Duodenal mucosa (tissue), 2 donors: Measurements from ENCODE around the gene CDHR2.

Experiments
- H3K27ac ChIP-seq: one replicate; pipeline ENCODE4 v1.7.0; 2013; ENCODE audit warnings: low read depth, low read length
- H3K27me3 ChIP-seq, 2 donors: one replicate each; pipeline ENCODE4 v1.7.0; 2013; ENCODE audit warnings: low read length in 2 of 2, control low read depth in 1 of 2; ENCODE audit not compliant: insufficient read depth in 2 of 2, control insufficient read depth in 1 of 2
- H3K36me3 ChIP-seq, 2 donors: one replicate each; pipeline ENCODE4 v1.7.0; 2013; ENCODE audit warnings: low read length in 2 of 2, control low read depth in 1 of 2; ENCODE audit not compliant: insufficient read depth in 2 of 2, control insufficient read depth in 1 of 2
- H3K4me1 ChIP-seq, 2 donors: one replicate each; pipeline ENCODE4 v1.7.0; 2013; ENCODE audit warnings: low read length in 2 of 2, control low read depth in 1 of 2; ENCODE audit not compliant: insufficient read depth in 2 of 2, control insufficient read depth in 1 of 2
- H3K4me3 ChIP-seq, 2 donors: one replicate each; pipeline ENCODE4 v1.7.0; 2013; ENCODE audit warnings: low read length in 2 of 2, low read depth in 1 of 2
- H3K9ac ChIP-seq, 2 donors: one replicate each; pipeline ENCODE4 v1.7.0; 2013; ENCODE audit warnings: low read length in 2 of 2, low read depth in 1 of 2
- H3K9me3 ChIP-seq, 2 donors: one replicate each; pipeline ENCODE4 v1.7.0; 2013; ENCODE audit warnings: low read length in 2 of 2, control low read depth in 1 of 2; ENCODE audit not compliant: control insufficient read depth in 1 of 2

Gene CDHR2

DNA sequence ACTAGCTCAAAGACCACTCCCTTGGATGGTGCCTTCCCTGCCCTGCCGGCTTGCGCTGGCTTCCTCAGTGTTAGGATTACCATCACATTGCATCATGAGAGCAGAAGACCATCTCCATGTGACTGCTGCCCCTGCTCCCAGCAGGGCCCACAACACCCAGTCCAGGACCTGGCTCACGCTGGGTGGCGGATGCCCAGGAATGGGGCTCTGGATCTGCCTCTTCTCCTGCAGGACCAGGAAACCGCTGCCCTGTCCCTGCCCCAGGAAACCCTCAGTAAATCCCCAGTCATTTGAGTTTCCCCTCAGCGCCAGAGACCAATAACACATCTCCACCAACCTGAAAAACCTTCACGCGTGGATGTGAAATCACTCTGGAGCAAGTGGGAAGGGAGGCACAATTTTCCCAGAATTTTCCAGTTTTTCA lies 8.7 kb upstream of the CDHR2 start:
- Histone ChIP-seq H3K4me3 (no peak overlapping the region), H3K27ac (no peak overlapping the region), H3K9ac (no peak overlapping the region), H3K27me3 (no peaks in the 10 kb centered on the region), H3K36me3 (no peaks in the 10 kb centered on the region), H3K4me1 (peaks cover 27 to 48% of the 10 kb centered on the region in 2 donors), H3K9me3 (no peaks in the 10 kb centered on the region)

DNA sequence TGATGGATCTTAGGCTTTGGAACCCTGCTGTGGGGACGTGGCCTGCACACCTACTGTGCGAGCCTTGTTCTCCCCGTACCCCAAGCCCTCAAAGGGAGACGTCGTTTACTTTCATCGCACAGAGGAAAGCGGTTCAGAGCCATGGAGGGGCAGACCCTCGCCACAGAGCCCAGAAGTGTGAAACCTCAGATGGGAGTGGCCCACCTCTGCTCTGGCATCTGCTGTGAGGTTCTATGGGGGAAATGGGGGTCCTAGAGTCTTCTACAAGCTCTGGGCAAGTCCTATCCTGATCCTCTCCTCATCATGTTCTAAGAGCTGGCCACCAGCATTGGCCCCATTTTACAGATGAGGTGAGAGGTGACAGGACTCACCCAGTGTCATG lies 8.2 kb upstream of the CDHR2 start:
- Histone ChIP-seq H3K9ac (peak overlapping the region; percentile 53 to 77), H3K4me1 (peaks cover 28 to 47% of the 10 kb centered on the region in 2 donors), H3K27me3 (no peaks in the 10 kb centered on the region), H3K9me3 (no peaks in the 10 kb centered on the region), H3K36me3 (no peaks in the 10 kb centered on the region), H3K27ac (no peak overlapping the region), H3K4me3 (peak overlapping the region in 1 of 2 donors; percentile 77)

- Histone ChIP-seq H3K27me3 (no peaks in the 10 kb centered on the region), H3K36me3 (no peaks in the 10 kb centered on the region), H3K27ac (peak overlapping the region; percentile 65), H3K4me3 (peak overlapping the region; percentile 70 to 77), H3K9ac (peak overlapping the region; percentile 53 to 77), H3K4me1 (peaks cover 30 to 49% of the 10 kb centered on the region in 2 donors), H3K9me3 (no peaks in the 10 kb centered on the region)
Observed at GRCh38 chr5:176541338-176542134, 7.6 kb upstream of the CDHR2 start.

GRCh38 chr5:176542135-176542595 lies 7.0 kb upstream of the CDHR2 start:
- H3K9me3 ChIP-seq, result no peaks in the 10 kb centered on the region
- H3K36me3 ChIP-seq, result no peaks in the 10 kb centered on the region
- H3K9ac ChIP-seq, result peak overlapping the region; percentile 53 to 77
- H3K4me1 ChIP-seq, result peaks cover 30 to 55% of the 10 kb centered on the region in 2 donors
- H3K27ac ChIP-seq, result peak overlapping the region; percentile 59
- H3K27me3 ChIP-seq, result no peaks in the 10 kb centered on the region
- peak overlapping the region; percentile 70 to 77 for H3K4me3 ChIP-seq

- no peaks in the 10 kb centered on the region for H3K27me3 ChIP-seq
- peak overlapping the region; percentile 88 for H3K27ac ChIP-seq
- H3K4me3 ChIP-seq, result peak overlapping the region; percentile 70 to 77
- no peaks in the 10 kb centered on the region for H3K9me3 ChIP-seq
- peak overlapping the region; percentile 53 to 77 for H3K9ac ChIP-seq
- no peaks in the 10 kb centered on the region for H3K36me3 ChIP-seq
- peaks cover 34 to 60% of the 10 kb centered on the region in 2 donors for H3K4me1 ChIP-seq
Observed at GRCh38 chr5:176542596-176543427, 6.3 kb upstream of the CDHR2 start.

DNA sequence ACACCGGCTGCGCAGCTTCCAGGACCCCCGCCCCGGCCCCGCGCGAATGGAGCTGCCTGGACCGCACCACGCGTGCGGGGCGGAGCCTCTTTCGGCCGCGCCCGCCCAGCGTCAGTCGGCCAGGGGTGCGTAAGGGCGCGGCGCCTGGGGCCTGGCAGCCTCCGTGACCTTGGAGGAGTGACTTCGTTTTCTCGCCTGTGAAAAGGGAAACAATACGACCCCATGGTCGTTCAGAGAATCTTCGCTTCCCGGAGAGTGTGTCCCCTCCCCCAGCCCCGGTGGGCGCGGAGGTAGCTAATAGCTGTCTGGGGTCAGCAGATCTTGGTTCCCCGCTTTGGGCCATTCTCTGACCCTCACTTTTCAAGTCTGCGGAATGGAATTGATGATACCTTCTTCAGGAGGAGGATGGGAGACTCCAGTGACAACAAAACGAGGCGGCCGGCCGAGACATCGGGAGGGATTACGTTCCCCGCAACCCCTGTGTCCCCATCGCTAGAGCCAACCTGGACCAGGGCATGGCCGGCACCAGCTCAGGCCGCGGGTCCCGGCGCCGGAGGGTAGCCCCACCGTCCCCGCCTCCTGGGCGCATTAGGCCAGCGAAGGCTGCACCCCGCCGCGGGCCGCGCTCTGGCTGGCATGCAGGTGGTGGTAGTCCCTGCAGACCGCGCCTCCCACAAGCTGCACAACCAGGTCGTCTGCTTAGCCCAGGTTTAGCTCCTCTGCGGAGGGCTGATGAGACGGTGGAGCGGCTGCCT lies 5.5 kb upstream of the CDHR2 start:
- Histone ChIP-seq H3K4me1 (peaks cover 33 to 58% of the 10 kb centered on the region in 2 donors), H3K36me3 (no peaks in the 10 kb centered on the region), H3K4me3 (peak overlapping the region; percentile 77 to 92), H3K9ac (peak overlapping the region; percentile 76 to 98), H3K27ac (peak overlapping the region; percentile 88), H3K27me3 (no peaks in the 10 kb centered on the region), H3K9me3 (no peaks in the 10 kb centered on the region)

- H3K4me3 ChIP-seq, result peak overlapping the region; percentile 58 to 77
- H3K27me3 ChIP-seq, result no peaks in the 10 kb centered on the region
- peak overlapping the region; percentile 88 for H3K27ac ChIP-seq
- peak overlapping the region; percentile 38 to 98 for H3K9ac ChIP-seq
- peaks cover 27 to 71% of the 10 kb centered on the region in 2 donors for H3K4me1 ChIP-seq
- H3K36me3 ChIP-seq, result no peaks in the 10 kb centered on the region
- no peaks in the 10 kb centered on the region for H3K9me3 ChIP-seq
Observed at GRCh38 chr5:176545388-176545736, 3.8 kb upstream of the CDHR2 start.

GRCh38 chr5:176545737-176546509 lies 3.2 kb upstream of the CDHR2 start:
- peak overlapping the region; percentile 44 to 77 for H3K4me3 ChIP-seq
- peaks cover 23 to 70% of the 10 kb centered on the region in 2 donors for H3K4me1 ChIP-seq
- no peaks in the 10 kb centered on the region for H3K36me3 ChIP-seq
- H3K9ac ChIP-seq, result peak overlapping the region; percentile 60 to 98
- H3K27me3 ChIP-seq, result no peaks in the 10 kb centered on the region
- H3K27ac ChIP-seq, result peak overlapping the region; percentile 88
- no peaks in the 10 kb centered on the region for H3K9me3 ChIP-seq

DNA sequence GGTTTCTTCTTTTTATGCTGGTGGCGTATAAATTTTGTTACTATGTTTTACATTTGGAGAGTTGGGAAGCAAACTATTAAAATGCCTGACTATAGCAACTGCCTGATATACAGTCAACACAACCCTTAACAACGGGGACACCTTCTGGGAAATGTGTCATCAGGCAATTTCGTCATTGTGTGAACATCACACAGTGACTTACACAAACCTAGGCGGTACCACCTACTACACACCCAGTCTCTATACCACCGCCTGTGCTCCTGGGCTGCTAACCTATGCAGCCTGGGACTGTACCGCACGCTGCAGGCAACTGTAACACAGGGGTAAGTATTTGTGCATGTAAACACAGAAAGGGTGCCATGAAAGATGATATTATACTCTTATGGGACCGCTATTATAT lies 1.3 kb upstream of the CDHR2 start:
- Histone ChIP-seq H3K27ac (peak overlapping the region; percentile 95), H3K9me3 (no peaks in the 10 kb centered on the region), H3K9ac (peak overlapping the region; percentile 48 to 75), H3K27me3 (no peaks in the 10 kb centered on the region), H3K36me3 (peaks cover 0 to 4% of the 10 kb centered on the region in 2 donors), H3K4me1 (peaks cover 19 to 62% of the 10 kb centered on the region in 2 donors), H3K4me3 (peak overlapping the region in 1 of 2 donors; percentile 12)
